H9 (cell line): ENCODE results near the gene TANGO6. TPM values are rescaled to one million over a fixed set of nuclear protein-coding genes. Genes with fewer than 3 reads are reported as not detected.

Source experiments
- DNase-seq: peaks from one replicate; pipeline ENCODE4 v3.0.0-alpha.2; 2017
- H2AFZ ChIP-seq: one replicate; pipeline ENCODE4 v1.6.1; 2013; ENCODE audit warnings: mild to moderate bottlenecking, low read length, control low read depth, moderate library complexity
- H2AK5ac ChIP-seq: 2 replicates; pipeline ENCODE4 v1.6.1; 2013; ENCODE audit warnings: low read length, control low read depth, mixed read lengths; ENCODE audit not compliant: insufficient read length
- H2BK120ac ChIP-seq: one replicate; pipeline ENCODE4 v1.6.1; 2013; ENCODE audit warnings: low read depth, mild to moderate bottlenecking, low read length, control low read depth, inconsistent platforms; ENCODE audit not compliant: poor library complexity, severe bottlenecking
- H2BK12ac ChIP-seq: 2 replicates; pipeline ENCODE4 v1.6.1; 2013; ENCODE audit warnings: low read length, control low read depth, mixed read lengths, low read depth; ENCODE audit not compliant: insufficient read length
- H2BK15ac ChIP-seq: 2 replicates; pipeline ENCODE4 v1.6.1; 2013; ENCODE audit warnings: low read depth, low read length, control low read depth
- H2BK20ac ChIP-seq: one replicate; pipeline ENCODE4 v1.6.1; 2013; ENCODE audit warnings: low read depth, mild to moderate bottlenecking, low read length, control low read depth, inconsistent platforms; ENCODE audit not compliant: poor library complexity, severe bottlenecking
- H2BK5ac ChIP-seq: 2 replicates; pipeline ENCODE4 v1.6.1; 2013; ENCODE audit warnings: low read length, control low read depth, mixed read lengths; ENCODE audit not compliant: insufficient read length
- H3K14ac ChIP-seq: 2 replicates; pipeline ENCODE4 v1.6.1; 2013; ENCODE audit warnings: low read length, control low read depth; ENCODE audit not compliant: insufficient read depth
- H3K18ac ChIP-seq: 2 replicates; pipeline ENCODE4 v1.6.1; 2013; ENCODE audit warnings: low read depth, mild to moderate bottlenecking, mixed read lengths, low read length, control low read depth; ENCODE audit not compliant: insufficient read length
- H3K23ac ChIP-seq: 2 replicates; pipeline ENCODE4 v1.6.1; 2013; ENCODE audit warnings: low read length, control low read depth, mixed read lengths, low read depth; ENCODE audit not compliant: insufficient read length
- H3K23me2 ChIP-seq: 2 replicates; pipeline ENCODE4 v1.6.1; 2013; ENCODE audit warnings: low read depth, mild to moderate bottlenecking, mixed read lengths, low read length, control low read depth; ENCODE audit not compliant: insufficient read length, poor library complexity, severe bottlenecking
- H3K27ac ChIP-seq: 2 replicates; pipeline ENCODE4 v1.5.1; 2013; ENCODE audit warnings: low read length, control low read depth, mixed read lengths, low read depth; ENCODE audit not compliant: insufficient read length
- H3K27me3 ChIP-seq: 2 replicates; pipeline ENCODE4 v1.6.1; 2013; ENCODE audit warnings: low read length, control low read depth, inconsistent platforms; ENCODE audit not compliant: insufficient read depth
- H3K4ac ChIP-seq: 2 replicates; pipeline ENCODE4 v1.6.1; 2013; ENCODE audit warnings: low read depth, mild to moderate bottlenecking, control low read depth, inconsistent platforms, low read length, moderate library complexity
- H3K4me1 ChIP-seq: 2 replicates; pipeline ENCODE4 v1.6.1; 2013; ENCODE audit warnings: low read length, control low read depth, inconsistent platforms; ENCODE audit not compliant: insufficient read depth
- H3K4me2 ChIP-seq: 2 replicates; pipeline ENCODE4 v1.6.1; 2013; ENCODE audit warnings: low read length, control low read depth, mixed read lengths; ENCODE audit not compliant: insufficient read length, insufficient read depth
- H3K56ac ChIP-seq: 2 replicates; pipeline ENCODE4 v1.6.1; 2013; ENCODE audit warnings: low read depth, mild to moderate bottlenecking, mixed read lengths, low read length, control low read depth; ENCODE audit not compliant: insufficient read length
- H3K79me1 ChIP-seq: 2 replicates; pipeline ENCODE4 v1.6.1; 2013; ENCODE audit warnings: low read depth, mild to moderate bottlenecking, moderate library complexity, low read length, control low read depth, inconsistent platforms; ENCODE audit not compliant: insufficient read depth, poor library complexity, severe bottlenecking
- H3K79me2 ChIP-seq: 2 replicates; pipeline ENCODE4 v1.6.1; 2013; ENCODE audit warnings: low read length, control low read depth, inconsistent platforms; ENCODE audit not compliant: insufficient read depth
- H3K9ac ChIP-seq: 2 replicates; pipeline ENCODE4 v1.6.1; 2013; ENCODE audit warnings: low read length, control low read depth, mixed read lengths; ENCODE audit not compliant: insufficient read length; ENCODE audit errors: extremely low read depth
- H3K9me3 ChIP-seq: one replicate; pipeline ENCODE4 v1.6.1; 2013; ENCODE audit warnings: low read depth, low read length, inconsistent platforms; ENCODE audit not compliant: control insufficient read depth
- H3T11ph ChIP-seq: one replicate; pipeline ENCODE4 v1.6.1; 2013; ENCODE audit warnings: mild to moderate bottlenecking, low read length, control low read depth, inconsistent platforms
- H4K20me1 ChIP-seq: one replicate; pipeline ENCODE4 v1.6.1; 2013; ENCODE audit not compliant: control insufficient read depth, insufficient read length, insufficient read depth
- H4K5ac ChIP-seq: 2 replicates; pipeline ENCODE4 v1.6.1; 2013; ENCODE audit warnings: low read depth, mild to moderate bottlenecking, mixed read lengths, low read length, control low read depth; ENCODE audit not compliant: insufficient read length
- H4K8ac ChIP-seq: replicated peaks from 2 replicates; pipeline ENCODE4 v1.6.1; 2013; ENCODE audit warnings: low read length, control low read depth, mixed read lengths, low read depth; ENCODE audit not compliant: insufficient read length
- H4K91ac ChIP-seq: 2 replicates; pipeline ENCODE4 v1.6.1; 2013; ENCODE audit warnings: low read depth, mild to moderate bottlenecking, moderate library complexity, mixed read lengths, low read length, control low read depth; ENCODE audit not compliant: insufficient read length
- H3K27ac Mint-ChIP-seq, 3 experiments: 2 replicates in 2 of 3; 3 replicates in 1 of 3; pipeline ENCODE4 v1.8.0; 2020 to 2021; ENCODE audit warnings: mixed read lengths in 3 of 3, mild to moderate bottlenecking in 1 of 3, moderate library complexity in 1 of 3
- H3K27me3 Mint-ChIP-seq: 2 replicates; pipeline ENCODE4 v1.8.0; 2021; ENCODE audit warnings: low read depth, mild to moderate bottlenecking, moderate library complexity, mixed read lengths
- H3K36me3 Mint-ChIP-seq, 3 experiments: 2 replicates in 2 of 3; 3 replicates in 1 of 3; pipeline ENCODE4 v1.8.0; 2020 to 2021; ENCODE audit warnings: low read depth in 3 of 3, mixed read lengths in 3 of 3; ENCODE audit not compliant: insufficient read depth in 1 of 3
- H3K4me1 Mint-ChIP-seq, 2 experiments: 2 replicates each; pipeline ENCODE4 v1.8.0; 2020; ENCODE audit warnings: mixed read lengths in 2 of 2
- H3K4me3 Mint-ChIP-seq, 2 experiments: 2 replicates in 1 of 2; 3 replicates in 1 of 2; pipeline ENCODE4 v1.8.0; 2020 to 2021; ENCODE audit warnings: mild to moderate bottlenecking in 2 of 2, mixed read lengths in 2 of 2, moderate library complexity in 1 of 2
- H3K9me3 Mint-ChIP-seq, 2 experiments: 2 replicates in 1 of 2; 3 replicates in 1 of 2; pipeline ENCODE4 v1.8.0; 2020; ENCODE audit warnings: mild to moderate bottlenecking in 2 of 2, mixed read lengths in 2 of 2, moderate library complexity in 1 of 2
- CTCF ChIP-seq: fragments of 200-600 bp; sonication (generic); conservative IDR thresholded peaks from 3 replicates; pipeline ENCODE4 v1.8.0; 2021; ENCODE audit warnings: antibody characterized with exemption, mild to moderate bottlenecking
- WGBS: extraction: QIAGEN DNeasy Blood & Tissue Kit; methylation state at CpG from one replicate; pipeline ENCODE4 v1.1.7; 2013; ENCODE audit warnings: missing lambda C conversion rate, low lambda C conversion rate, mixed read lengths; ENCODE audit not compliant: insufficient read length; ENCODE audit errors: extremely low coverage; 5-methylcytosine and 5-hydroxymethylcytosine counted together
- total RNA-seq: library from RNA; stranded (reverse); gene quantifications from 2 replicates; pipeline ENCODE4 v1.2.1, GENCODE V29; 2021

TANGO6 gene
- total RNA-seq, 1 experiment from 2014 or later: 12.0 TPM

GRCh38 chr16:68800257-68800875, 43.0 kb upstream of the TANGO6 start:
- Histone ChIP-seq H2BK15ac (no peak overlapping the region), H3K23ac (no peak overlapping the region), H3K9me3 (no peaks in the 10 kb centered on the region), H3K79me2 (no peaks in the 10 kb centered on the region), H3T11ph (no peak overlapping the region), H4K20me1 (no peaks in the 10 kb centered on the region), H2BK12ac (no peak overlapping the region), H2AFZ (no peak overlapping the region), H3K79me1 (no peaks in the 10 kb centered on the region), H3K56ac (no peak overlapping the region), H3K4ac (no peak overlapping the region), H2AK5ac (no peak overlapping the region), H4K8ac (no peak overlapping the region), H3K9ac (no peak overlapping the region), H3K27ac (no peak overlapping the region), H3K4me2 (no peak overlapping the region), H2BK20ac (no peak overlapping the region), H4K5ac (no peak overlapping the region), H3K18ac (no peak overlapping the region), H3K27me3 (no peaks in the 10 kb centered on the region), H3K23me2 (no peaks in the 10 kb centered on the region), H3K4me1 (peaks cover 13% of the 10 kb centered on the region), H2BK120ac (no peak overlapping the region), H4K91ac (no peak overlapping the region), H3K14ac (no peak overlapping the region), H2BK5ac (no peak overlapping the region)
- peaks cover 28 to 38% of the 10 kb centered on the region in 2 experiments for H3K4me1 Mint-ChIP-seq
- peak; percentile 83 for DNase-seq
- H3K36me3 Mint-ChIP-seq: peaks cover 13 to 38% (median 37%) of the 10 kb centered on the region in 3 experiments
- H3K4me3 Mint-ChIP-seq: no peak overlapping the region
- H3K27ac Mint-ChIP-seq: peak overlapping the region in 2 of 3 experiments; percentile 58 to 62; a peak in 1 of 7 replicates
- H3K27me3 Mint-ChIP-seq: no peaks in the 10 kb centered on the region
- no peaks in the 10 kb centered on the region for H3K9me3 Mint-ChIP-seq
- peak; percentile 85 for TF ChIP-seq CTCF
- WGBS: no CpG with 5 or more reads among the region's 5 CpGs
